K562 (cell line): ENCODE measurements around the gene DUOXA2. TPM values are rescaled to one million over a fixed set of nuclear protein-coding genes. Genes with fewer than 3 reads are reported as not detected.
A peak's percentile ranks its signal among the peaks of the same experiment; 100 is the strongest.

Source experiments
- ATAC-seq: fragments of 200-7000 bp; cut with Tn5 transposase; 3 replicates; pipeline ENCODE4 v1.9.1; 2020; ENCODE audit warnings: moderate library complexity
- BruUV-seq: library from RNA; stranded (reverse); fragments of 400-500 nt; replicated peaks from 2 replicates; lab custom pipeline; 2021; lab: Mats Ljungman, UMichigan
- CTCF ChIA-PET: fragments of 300-600 bp; formaldehyde crosslinking; extraction: SDS; loops from one replicate; lab custom pipeline; 2021; ENCODE audit warnings: low intra/inter-chr PET ratio; lab: Yijun Ruan, JAX
- POLR2A ChIA-PET: fragments of 300-600, 350-650 bp; sonication (Branson Sonifier 250); formaldehyde crosslinking; extraction: SDS; loops from one replicate; lab custom pipeline; 2021; ENCODE audit warnings: antibody characterized with exemption, inconsistent platforms; lab: Yijun Ruan, JAX
- DNase-seq, 4 experiments: peaks; one replicate each; pipeline versions ENCODE4 v3.0.0 to v3.0.0-alpha.2; 2011 to 2018; ENCODE audit warnings: low spot score in 3 of 4, mixed read lengths in 3 of 4; ENCODE audit errors: extremely low read depth in 1 of 4
- FAIRE-seq: peaks from 2 replicates; lab custom pipeline; 2011; peaks lifted over from hg19 to GRCh38; lab: Jason Lieb, UNC
- H2AFZ ChIP-seq: 2 replicates; pipeline ENCODE4 v1.6.0; 2011; ENCODE audit warnings: low read depth, low read length, control low read depth, inconsistent platforms
- H3K27ac ChIP-seq: fragments of 200-600 bp; 3 replicates; pipeline ENCODE4 v1.8.0; 2011; ENCODE audit warnings: low read depth, mild to moderate bottlenecking, control low read depth, inconsistent platforms, low read length, moderate library complexity, mixed read lengths; ENCODE audit errors: extremely low read depth
- H3K27me3 ChIP-seq, 2 experiments: fragments of 300-600 bp in 1 of 2; 2 replicates in 1 of 2; 3 replicates in 1 of 2; pipeline versions ENCODE4 v1.6.0 to v1.8.0; 2011; ENCODE audit warnings: inconsistent platforms in 2 of 2, low read length in 2 of 2, mild to moderate bottlenecking in 1 of 2, mixed read lengths in 1 of 2, moderate library complexity in 1 of 2; ENCODE audit not compliant: control insufficient read depth in 2 of 2, insufficient read depth in 2 of 2
- H3K36me3 ChIP-seq: fragments of 300-600 bp; 3 replicates; pipeline ENCODE4 v1.8.0; 2011; ENCODE audit warnings: mild to moderate bottlenecking, low read length, inconsistent platforms; ENCODE audit not compliant: control insufficient read depth, insufficient read depth
- H3K4me1 ChIP-seq, 2 experiments: fragments of 200-600 bp in 1 of 2; replicated peaks in 1 of 2; 2 replicates in 1 of 2; 3 replicates in 1 of 2; pipeline versions ENCODE4 v1.5.1 to v1.8.0; 2011; ENCODE audit warnings: inconsistent platforms in 2 of 2, low read length in 2 of 2, mild to moderate bottlenecking in 1 of 2, mixed read lengths in 1 of 2, moderate library complexity in 1 of 2; ENCODE audit not compliant: control insufficient read depth in 2 of 2, insufficient read depth in 2 of 2
- H3K4me2 ChIP-seq: 2 replicates; pipeline ENCODE4 v1.6.1; 2011; ENCODE audit warnings: low read length, control low read depth, inconsistent platforms, mixed read lengths; ENCODE audit not compliant: insufficient read depth
- H3K4me3 ChIP-seq: fragments of 200-600 bp; sonication (generic), shearing (Covaris generic); 2 replicates; pipeline ENCODE4 v1.5.1; 2016; ENCODE audit warnings: control low read depth, inconsistent platforms
- H3K79me2 ChIP-seq: fragments of 200-600 bp; 3 replicates; pipeline ENCODE4 v1.8.0; 2011; ENCODE audit warnings: low read length, inconsistent platforms; ENCODE audit not compliant: control insufficient read depth, insufficient read depth
- H3K9ac ChIP-seq, 2 experiments: 2 replicates each; pipeline versions ENCODE4 v1.6.0 to v1.6.1; 2011; ENCODE audit warnings: low read depth in 2 of 2, low read length in 2 of 2, control low read depth in 1 of 2, inconsistent platforms in 1 of 2, mild to moderate bottlenecking in 1 of 2, mixed read lengths in 1 of 2; ENCODE audit not compliant: insufficient read depth in 1 of 2
- H3K9me1 ChIP-seq: one replicate; pipeline ENCODE4 v1.6.0; 2011; ENCODE audit warnings: inconsistent platforms, mild to moderate bottlenecking, low read length, moderate library complexity; ENCODE audit not compliant: control insufficient read depth, insufficient read depth
- H3K9me3 ChIP-seq: replicated peaks from 2 replicates; pipeline ENCODE4 v1.5.1; 2011; ENCODE audit warnings: low read depth, low read length, inconsistent platforms; ENCODE audit not compliant: control insufficient read depth, insufficient read depth
- H4K20me1 ChIP-seq: replicated peaks from 2 replicates; pipeline ENCODE4 v1.6.1; 2011; ENCODE audit warnings: low read length, inconsistent platforms, mixed read lengths; ENCODE audit not compliant: control insufficient read depth, insufficient read depth
- ARID2 ChIP-seq: fragments of 450-650 bp; IDR thresholded peaks from 2 replicates; pipeline ENCODE4 v1.6.1; 2017; ENCODE audit warnings: antibody characterized with exemption, mild to moderate bottlenecking
- ATF1 ChIP-seq, 2 experiments: fragments of 450-650 bp in 1 of 2; IDR thresholded peaks; 2 replicates each; pipeline ENCODE4 v1.6.1; 2016; ENCODE audit warnings: missing compliant biosample characterization in 1 of 2, missing genetic modification characterization in 1 of 2
- CBFA2T2 ChIP-seq: fragments of 450-650 bp; conservative IDR thresholded peaks from 2 replicates; pipeline ENCODE4 v1.6.1; 2017; ENCODE audit warnings: mild to moderate bottlenecking
- CBX3 ChIP-seq, 2 experiments: IDR thresholded peaks; 1 replicate in 1 of 2; 2 replicates in 1 of 2; pipeline ENCODE4 v1.6.1; 2012; ENCODE audit warnings: inconsistent platforms in 2 of 2, low read length in 2 of 2, borderline replicate concordance in 1 of 2, control low read depth in 1 of 2
- CTCF ChIP-seq, 3 experiments: IDR thresholded peaks in 2 of 3; conservative IDR thresholded peaks in 1 of 3; 2 replicates each; pipeline ENCODE4 v1.5.1; 2011 to 2012; ENCODE audit warnings: low read length in 3 of 3, mild to moderate bottlenecking in 3 of 3, control low read depth in 2 of 3, improper control_type of control experiment in 1 of 3, inconsistent platforms in 1 of 3, low read depth in 1 of 3, mixed read lengths in 1 of 3, moderate library complexity in 1 of 3; ENCODE audit not compliant: insufficient read depth in 2 of 3
- CXXC5 ChIP-seq: fragments of 250-450 bp; sonication (Bioruptor Pico); IDR thresholded peaks from 2 replicates; pipeline ENCODE4 v1.8.0; 2022; ENCODE audit warnings: inconsistent platforms, mild to moderate bottlenecking, moderate library complexity
- E2F3 ChIP-seq: fragments of 250-450 bp; sonication (Bioruptor Pico); IDR thresholded peaks from 2 replicates; pipeline ENCODE4 v1.4.0; 2020; ENCODE audit warnings: mild to moderate bottlenecking
- EGR1 ChIP-seq: fragments of 450-650 bp; conservative IDR thresholded peaks from 2 replicates; pipeline ENCODE4 v1.6.1; 2017; ENCODE audit warnings: mild to moderate bottlenecking
- EP300 ChIP-seq: IDR thresholded peaks from 2 replicates; pipeline ENCODE4 v1.6.1; 2012; ENCODE audit warnings: low read length, improper control_type of control experiment
- MEIS2 ChIP-seq: fragments of 450-650 bp; IDR thresholded peaks from 2 replicates; pipeline ENCODE4 v1.6.1; 2014; ENCODE audit warnings: mild to moderate bottlenecking; ENCODE audit not compliant: partially characterized antibody
- NFYB ChIP-seq: IDR thresholded peaks from 2 replicates; pipeline ENCODE4 v1.6.1; 2011; ENCODE audit warnings: mild to moderate bottlenecking, moderate library complexity; ENCODE audit not compliant: insufficient read length; ENCODE audit errors: extremely low read depth
- NONO ChIP-seq, 2 experiments: fragments of 200-400 bp in 1 of 2; fragments of 450-650 bp in 1 of 2; formaldehyde crosslinking in 1 of 2; IDR thresholded peaks; 2 replicates each; pipeline ENCODE4 v1.6.1; 2017; ENCODE audit warnings: low read depth in 2 of 2, mild to moderate bottlenecking in 2 of 2, moderate library complexity in 2 of 2, low read length in 1 of 2
- RCOR1 ChIP-seq, 2 experiments: IDR thresholded peaks; 2 replicates each; pipeline ENCODE4 v1.6.1; 2012; ENCODE audit warnings: low read depth in 2 of 2, low read length in 2 of 2, borderline replicate concordance in 1 of 2, improper control_type of control experiment in 1 of 2
- SOX6 ChIP-seq: fragments of 450-650 bp; IDR thresholded peaks from 2 replicates; pipeline ENCODE4 v1.6.1; 2014; ENCODE audit warnings: mild to moderate bottlenecking
- SRSF1 ChIP-seq: fragments of 200-400 bp; formaldehyde crosslinking; IDR thresholded peaks from 2 replicates; pipeline ENCODE4 v1.6.1; 2017; ENCODE audit warnings: mild to moderate bottlenecking, low read depth, low read length, moderate library complexity
- WGBS: fragments of 100-300 bp; shearing (Covaris generic); methylation state at CpG from one replicate; pipeline ENCODE4 v1.1.6; 2016; ENCODE audit warnings: low coverage, mixed read lengths; ENCODE audit not compliant: insufficient coverage; ENCODE audit errors: missing lambda C conversion rate; 5-methylcytosine and 5-hydroxymethylcytosine counted together
- in situ Hi-C: fragments of 300-500 bp; cut with MboI; formaldehyde crosslinking; loops from 4 replicates; pipeline ENCODE4 v1.15.0; 2018; ENCODE audit warnings: inconsistent platforms, mixed read lengths
- intact Hi-C: fragments of 100-400 bp; cut with micrococcal nuclease; formaldehyde crosslinking; loops from 2 replicates; pipeline ENCODE4 v1.14.2; 2022
- polyA plus RNA-seq, 8 experiments: library from polyadenylated mRNA; depleted of rRNA in 4 of 8; stranded (reverse) in 5 of 8; unstranded in 3 of 8; fragments of >200 nt; fragmentation: Nextera tagmentation in 2 of 8; fragmentation: Illumina TruSeq in 1 of 8; extraction: Ambion mirVana in 2 of 8; extraction: Trizol in 1 of 8; gene quantifications; 2 replicates each; pipeline versions ENCODE4 v1.2.1 to v1.2.3, GENCODE V29; 2011 to 2014; ENCODE audit warnings: inconsistent platforms in 1 of 8, missing spikeins in 1 of 8
- total RNA-seq, 7 experiments: library from RNA; depleted of rRNA in 6 of 7; stranded (reverse); fragments of >200 nt in 6 of 7; fragmentation: Illumina TruSeq in 2 of 7; extraction: Trizol in 2 of 7; gene quantifications; 2 replicates each; pipeline versions ENCODE4 v1.2.1 to v1.2.3, GENCODE V29; 2011 to 2021; ENCODE audit warnings: low replicate concordance in 1 of 7
- TF ChIP-seq, protein P1 (sequence below): fragments of 450-650 bp; IDR thresholded peaks from 2 replicates; pipeline ENCODE4 v1.6.1; 2017; ENCODE audit warnings: antibody characterized with exemption, mild to moderate bottlenecking

Gene DUOXA2
- total and polyA plus RNA-seq, 9 of the 15 experiments (the other 6 are each of a cell fraction or from before 2014, with no cell fraction given), result not detected

- peaks cover 6 to 38% of the 10 kb centered on the region in 2 experiments; a peak in 4 of 5 replicates for H3K27me3 ChIP-seq
- H3K9ac ChIP-seq, result no peak overlapping the region
- no peaks in the 10 kb centered on the region for H3K36me3 ChIP-seq
- intact Hi-C loops (loop anchor here (2.0 kb wide), 2 partner anchors 77 to 151 kb away; no protein-coding TSS in a partner anchor), in situ Hi-C loops (loop anchor here (25.0 kb wide), 1 partner anchor 156 kb away; the partner anchor contains the start of gene TERB2)
- H2AFZ ChIP-seq, result peak overlapping the region; percentile 60
- no peaks in the 10 kb centered on the region for H3K79me2 ChIP-seq
- ChIA-PET POLR2A (interaction anchor here (0.8 to 1.3 kb wide), 5 partner anchors 8 to 406 kb away, joined by 3 to 7 read pairs (median 3); no protein-coding TSS in a partner anchor), CTCF (interaction anchor here (0.6 to 1.3 kb wide), 6 partner anchors 69 to 554 kb away, joined by 3 to 4 read pairs (median 3); no protein-coding TSS in a partner anchor)
- H3K4me3 ChIP-seq, result no peak overlapping the region
- FAIRE-seq (peak; percentile 99), DNase-seq (peak; percentile 93 to 95 (median 94)), ATAC-seq (peak; percentile 100)
- H3K4me1 ChIP-seq, result peaks cover 0 to 23% of the 10 kb centered on the region in 2 experiments; a peak in 3 of 5 replicates
- H3K27ac ChIP-seq, result no peak overlapping the region
- no TSS peak for BruUV-seq
- peak overlapping the region; percentile 10; the same call in 1 of the 2 replicates for H3K4me2 ChIP-seq
- WGBS, result 3% methylated on average over 14 of the region's 14 CpGs
- H3K9me3 ChIP-seq, result no peaks in the 10 kb centered on the region
- H3K9me1 ChIP-seq, result no peaks in the 10 kb centered on the region
- H4K20me1 ChIP-seq, result no peaks in the 10 kb centered on the region
- TF ChIP-seq MEIS2 (peak; percentile 47), EP300 (0 out of 2 replicates have a peak, but pooled peaks have one; percentile 38), ARID2 (peak; percentile 87), NFYB (no peak), ATF1 (CRISPR knock-in tag; IDR thresholded peaks at IDR 0.05) (no peak), ATF1 (tag; IDR thresholded peaks at IDR 0.05) (peak; percentile 55), RCOR1 (IDR thresholded peaks at IDR 0.05; ENCODE audit: borderline replicate concordance in 1 of 2, low read depth in 2 of 2, low read length in 2 of 2) (peak in 1 of 2 experiments; percentile 89; a peak in 2 of 4 replicates), E2F3 (CRISPR knock-in tag) (no peak), SOX6 (peak; percentile 62; the same call in 1 of the 2 replicates), NONO (IDR thresholded peaks at IDR 0.05; ENCODE audit: low read depth in 2 of 2, low read length in 1 of 2) (peak in 1 of 2 experiments; percentile 26; a peak in 1 of 4 replicates), CTCF (IDR thresholded peaks at IDR 0.05 in 2 of 3, conservative IDR thresholded peaks at IDR 0.05 in 1 of 3; ENCODE audit: insufficient read depth in 2 of 3, low read depth in 1 of 3, low read length in 3 of 3) (peak; percentile 100), SRSF1 (no peak), CXXC5 (CRISPR knock-in tag) (peak; percentile 58; the same call in 1 of the 2 replicates), CBX3 (IDR thresholded peaks at IDR 0.05; ENCODE audit: borderline replicate concordance in 1 of 2, low read length in 2 of 2) (peak in 1 of 2 experiments; percentile 62; a peak in 1 of 3 replicates), EGR1 (peak; percentile 60), CBFA2T2 (no peak)
- TF ChIP-seq, protein P1, sequence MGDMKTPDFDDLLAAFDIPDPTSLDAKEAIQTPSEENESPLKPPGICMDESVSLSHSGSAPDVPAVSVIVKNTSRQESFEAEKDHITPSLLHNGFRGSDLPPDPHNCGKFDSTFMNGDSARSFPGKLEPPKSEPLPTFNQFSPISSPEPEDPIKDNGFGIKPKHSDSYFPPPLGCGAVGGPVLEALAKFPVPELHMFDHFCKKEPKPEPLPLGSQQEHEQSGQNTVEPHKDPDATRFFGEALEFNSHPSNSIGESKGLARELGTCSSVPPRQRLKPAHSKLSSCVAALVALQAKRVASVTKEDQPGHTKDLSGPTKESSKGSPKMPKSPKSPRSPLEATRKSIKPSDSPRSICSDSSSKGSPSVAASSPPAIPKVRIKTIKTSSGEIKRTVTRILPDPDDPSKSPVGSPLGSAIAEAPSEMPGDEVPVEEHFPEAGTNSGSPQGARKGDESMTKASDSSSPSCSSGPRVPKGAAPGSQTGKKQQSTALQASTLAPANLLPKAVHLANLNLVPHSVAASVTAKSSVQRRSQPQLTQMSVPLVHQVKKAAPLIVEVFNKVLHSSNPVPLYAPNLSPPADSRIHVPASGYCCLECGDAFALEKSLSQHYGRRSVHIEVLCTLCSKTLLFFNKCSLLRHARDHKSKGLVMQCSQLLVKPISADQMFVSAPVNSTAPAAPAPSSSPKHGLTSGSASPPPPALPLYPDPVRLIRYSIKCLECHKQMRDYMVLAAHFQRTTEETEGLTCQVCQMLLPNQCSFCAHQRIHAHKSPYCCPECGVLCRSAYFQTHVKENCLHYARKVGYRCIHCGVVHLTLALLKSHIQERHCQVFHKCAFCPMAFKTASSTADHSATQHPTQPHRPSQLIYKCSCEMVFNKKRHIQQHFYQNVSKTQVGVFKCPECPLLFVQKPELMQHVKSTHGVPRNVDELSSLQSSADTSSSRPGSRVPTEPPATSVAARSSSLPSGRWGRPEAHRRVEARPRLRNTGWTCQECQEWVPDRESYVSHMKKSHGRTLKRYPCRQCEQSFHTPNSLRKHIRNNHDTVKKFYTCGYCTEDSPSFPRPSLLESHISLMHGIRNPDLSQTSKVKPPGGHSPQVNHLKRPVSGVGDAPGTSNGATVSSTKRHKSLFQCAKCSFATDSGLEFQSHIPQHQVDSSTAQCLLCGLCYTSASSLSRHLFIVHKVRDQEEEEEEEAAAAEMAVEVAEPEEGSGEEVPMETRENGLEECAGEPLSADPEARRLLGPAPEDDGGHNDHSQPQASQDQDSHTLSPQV, result peak; percentile 50
Measured at GRCh38 chr15:45118131-45118588, 4.0 kb downstream of the DUOXA2 start.
